GM21717 (cell line): ENCODE measurements around the gene CD200R1.

Experiments
- ATAC-seq: cut with Tn5 transposase; IDR thresholded peaks from one replicate; pipeline ENCODE4 v1.9.1; 2021; ENCODE audit warnings: mild to moderate bottlenecking, moderate library complexity; ENCODE audit not compliant: unreplicated experiment

CD200R1 gene

GRCh38 chr3:112894258-112894657 is 80.6 kb downstream of the CD200R1 start:
- no peak for ATAC-seq

- no peak for ATAC-seq
These were observed 85.5 kb downstream of the CD200R1 start for GRCh38 chr3:112889357-112889756.

- no peak for ATAC-seq
These were observed 86.4 kb downstream of the CD200R1 start for GRCh38 chr3:112888381-112889085.

- ATAC-seq: no peak
These were observed 90.1 kb downstream of the CD200R1 start for GRCh38 chr3:112884678-112885290.

- ATAC-seq: no peak
These were observed 93.0 kb downstream of the CD200R1 start for GRCh38 chr3:112881891-112882290.

GRCh38 chr3:112875561-112875960 is 99.3 kb downstream of the CD200R1 start:
- ATAC-seq: no peak

GRCh38 chr3:112874725-112875124 is 100.2 kb downstream of the CD200R1 start:
- no peak for ATAC-seq

GRCh38 chr3:112873632-112874031 is 101.3 kb downstream of the CD200R1 start:
- no peak for ATAC-seq

GRCh38 chr3:112871735-112872134 is 103.2 kb downstream of the CD200R1 start:
- ATAC-seq: no peak
